GM12865 (cell line): ENCODE measurements around the gene UBIAD1.
A peak's percentile ranks its signal among the peaks of the same experiment; 100 is the strongest.

Experiments
- DNase-seq: peaks from one replicate; pipeline ENCODE4 v3.0.0; 2010; ENCODE audit warnings: low read depth
- H3K4me3 ChIP-seq: 2 replicates; pipeline ENCODE4 v1.5.1; 2011; ENCODE audit warnings: mild to moderate bottlenecking, low read depth, low read length, control low read depth
- TF ChIP-seq, protein P1 (sequence below): IDR thresholded peaks from 2 replicates; pipeline ENCODE4 v1.5.1; 2011; ENCODE audit warnings: low read length, control low read depth, low read depth, inconsistent platforms; ENCODE audit not compliant: insufficient read depth; ENCODE audit errors: missing control alignments

UBIAD1 gene

DNA sequence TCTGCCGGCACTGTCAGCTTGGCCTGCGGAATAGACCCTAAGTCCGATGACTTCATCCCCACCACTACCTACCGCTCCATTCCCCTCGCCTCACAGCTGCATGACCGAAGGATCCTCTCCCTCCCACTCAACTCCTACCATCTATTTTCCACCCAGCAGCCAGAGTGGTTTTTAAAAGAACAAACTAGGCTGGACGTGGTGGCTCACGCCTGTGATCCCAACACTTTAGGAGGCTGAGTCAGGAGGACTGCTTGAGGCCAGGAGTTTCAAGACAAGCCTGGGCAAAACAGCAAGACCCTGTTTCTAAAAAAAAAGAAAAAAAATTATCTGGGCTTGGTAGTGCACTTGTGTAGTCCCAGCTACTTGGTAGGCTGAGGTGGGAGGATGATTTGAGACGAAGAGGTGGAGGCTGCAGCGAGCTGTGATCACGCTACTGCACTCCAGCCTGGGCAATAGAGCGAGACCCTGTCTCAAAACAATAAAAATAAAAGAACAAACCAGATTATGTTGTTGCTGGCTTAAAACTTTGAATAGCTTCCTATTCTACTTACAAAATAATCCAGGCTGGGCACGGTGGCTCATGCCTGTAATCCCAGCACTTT is 59.0 kb downstream of the UBIAD1 start:
- no peak overlapping the region for H3K4me3 ChIP-seq
- DNase-seq = no peak
- TF ChIP-seq, protein P1, sequence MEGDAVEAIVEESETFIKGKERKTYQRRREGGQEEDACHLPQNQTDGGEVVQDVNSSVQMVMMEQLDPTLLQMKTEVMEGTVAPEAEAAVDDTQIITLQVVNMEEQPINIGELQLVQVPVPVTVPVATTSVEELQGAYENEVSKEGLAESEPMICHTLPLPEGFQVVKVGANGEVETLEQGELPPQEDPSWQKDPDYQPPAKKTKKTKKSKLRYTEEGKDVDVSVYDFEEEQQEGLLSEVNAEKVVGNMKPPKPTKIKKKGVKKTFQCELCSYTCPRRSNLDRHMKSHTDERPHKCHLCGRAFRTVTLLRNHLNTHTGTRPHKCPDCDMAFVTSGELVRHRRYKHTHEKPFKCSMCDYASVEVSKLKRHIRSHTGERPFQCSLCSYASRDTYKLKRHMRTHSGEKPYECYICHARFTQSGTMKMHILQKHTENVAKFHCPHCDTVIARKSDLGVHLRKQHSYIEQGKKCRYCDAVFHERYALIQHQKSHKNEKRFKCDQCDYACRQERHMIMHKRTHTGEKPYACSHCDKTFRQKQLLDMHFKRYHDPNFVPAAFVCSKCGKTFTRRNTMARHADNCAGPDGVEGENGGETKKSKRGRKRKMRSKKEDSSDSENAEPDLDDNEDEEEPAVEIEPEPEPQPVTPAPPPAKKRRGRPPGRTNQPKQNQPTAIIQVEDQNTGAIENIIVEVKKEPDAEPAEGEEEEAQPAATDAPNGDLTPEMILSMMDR = no peak

DNA sequence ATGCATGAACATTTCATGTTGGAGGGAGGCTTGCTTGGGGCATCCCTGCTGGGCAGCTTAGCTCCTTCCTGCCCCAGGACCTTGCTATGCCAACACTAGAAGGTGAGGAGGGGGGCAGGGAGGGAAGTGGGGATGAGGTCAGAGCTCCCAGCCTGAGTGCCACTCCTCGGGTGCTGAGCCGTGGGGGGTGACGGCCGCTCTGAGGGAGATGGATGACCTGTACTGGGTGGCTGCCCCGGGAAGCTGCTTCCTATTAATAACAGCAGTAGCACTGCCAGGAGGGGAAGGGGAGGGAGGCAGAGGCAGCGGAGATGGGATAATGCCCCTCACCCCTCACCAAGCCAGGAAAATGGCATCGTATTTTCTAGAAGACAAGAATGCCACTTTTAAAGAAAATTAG is 60.6 kb downstream of the UBIAD1 start:
- H3K4me3 ChIP-seq = no peak overlapping the region
- no peak for DNase-seq
- TF ChIP-seq, protein P1 = no peak

DNA sequence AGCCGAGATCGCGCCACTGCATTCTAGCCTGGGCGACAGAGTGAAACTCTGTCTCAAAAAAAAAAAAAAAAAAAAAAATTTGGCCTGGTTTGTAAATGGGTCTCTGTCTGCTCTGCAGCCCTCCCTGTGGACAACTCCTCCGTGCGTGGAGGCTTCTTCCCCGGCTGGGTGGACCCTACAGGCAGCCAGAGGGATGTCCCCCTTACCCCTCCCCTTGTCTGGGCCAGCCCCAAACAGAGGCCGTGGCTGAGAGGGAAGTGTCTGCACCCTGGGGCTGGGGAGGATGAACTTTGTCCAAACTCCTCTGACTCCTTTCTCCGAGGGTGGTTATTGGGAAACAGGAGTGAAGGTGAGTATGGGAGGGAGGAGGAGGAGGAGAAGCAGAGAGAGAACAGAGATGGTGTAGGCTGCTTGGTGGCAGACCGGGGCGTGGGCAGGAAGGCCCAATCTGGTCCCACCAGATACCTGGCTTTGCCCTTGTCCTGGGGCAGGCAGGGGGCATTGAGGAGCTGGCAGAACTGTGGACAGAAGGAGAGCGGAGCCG is 61.3 kb downstream of the UBIAD1 start:
- DNase-seq = no peak
- TF ChIP-seq, protein P1 = no peak
- no peak overlapping the region for H3K4me3 ChIP-seq

DNA sequence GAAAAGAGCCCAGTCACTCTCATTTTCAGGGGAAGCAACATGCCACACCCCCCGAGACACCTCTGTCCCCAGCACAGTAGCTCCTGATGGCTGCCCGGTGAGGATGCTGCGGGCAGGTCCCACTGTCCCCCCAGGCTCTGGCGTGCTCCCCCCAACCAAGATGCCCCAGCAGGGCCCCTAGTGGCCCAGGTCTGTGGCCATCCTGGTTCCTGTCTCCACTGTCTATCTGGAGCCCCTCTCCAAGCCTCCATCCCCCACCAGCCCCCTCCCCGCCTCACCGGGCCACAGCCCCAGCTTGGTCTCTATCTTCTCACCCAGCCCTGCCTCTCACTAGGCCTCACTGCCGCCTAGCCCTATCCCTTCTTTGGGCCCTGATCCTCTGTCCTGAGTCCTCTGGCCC is 61.8 kb downstream of the UBIAD1 start:
- no peak overlapping the region for H3K4me3 ChIP-seq
- no peak for DNase-seq
- TF ChIP-seq, protein P1 = no peak

DNA sequence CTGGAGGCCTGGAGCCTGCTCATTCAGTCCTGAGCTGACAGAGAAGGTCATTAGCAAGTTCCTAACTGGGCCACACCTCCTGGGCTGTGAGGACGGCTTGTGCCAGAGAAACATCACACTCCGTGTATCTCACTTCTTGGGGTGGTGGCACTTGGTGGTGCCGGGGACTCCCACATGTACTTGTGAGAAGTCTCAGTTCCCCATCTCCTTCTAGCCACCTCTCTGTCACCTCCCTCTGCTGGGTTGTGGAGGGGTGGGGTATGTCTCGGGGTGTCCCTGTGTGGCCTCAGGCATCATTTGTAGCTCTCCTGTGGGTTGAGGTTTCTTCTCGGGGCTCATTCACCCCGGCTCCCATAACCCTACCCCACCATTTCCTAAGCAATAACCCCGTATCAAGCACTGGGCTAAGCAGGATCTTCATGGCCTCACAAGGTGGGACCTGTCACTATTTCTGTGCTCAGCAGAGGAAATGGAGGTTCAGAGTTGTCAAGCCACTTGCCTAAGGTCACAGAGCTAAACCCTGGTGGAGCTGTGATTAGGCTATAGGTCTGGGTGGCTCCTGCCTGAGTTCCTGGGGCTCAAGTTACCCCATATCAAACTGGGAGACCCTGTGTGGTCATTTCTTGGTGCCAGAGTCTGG is 62.5 kb downstream of the UBIAD1 start:
- no peak overlapping the region for H3K4me3 ChIP-seq
- TF ChIP-seq, protein P1 = no peak
- peak; percentile 86 for DNase-seq

DNA sequence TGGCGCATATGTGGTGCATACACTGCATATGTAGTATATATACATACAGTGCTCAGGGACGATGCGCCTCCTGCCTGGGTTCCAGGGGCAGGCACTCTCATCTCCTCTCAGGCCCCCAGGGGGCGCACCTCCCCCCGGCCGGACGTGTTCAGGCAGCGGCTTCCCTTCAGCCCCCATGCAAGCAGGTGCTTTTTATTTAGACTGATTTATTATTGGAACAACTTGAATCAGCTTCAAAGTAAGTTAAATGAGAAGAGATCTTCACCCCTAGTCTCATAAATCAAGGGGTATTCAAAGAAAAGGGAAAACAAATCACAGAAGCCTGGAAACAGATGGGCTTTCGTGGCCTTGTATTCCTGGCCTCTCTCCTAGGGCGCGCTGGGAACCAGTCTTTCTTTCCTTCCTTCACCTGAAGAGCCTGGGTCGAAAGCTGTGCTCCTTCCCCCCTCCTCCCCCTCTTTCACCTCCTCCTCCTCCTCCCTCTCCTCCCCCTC is 64.6 kb downstream of the UBIAD1 start:
- H3K4me3 ChIP-seq = no peak overlapping the region
- TF ChIP-seq, protein P1 = peak; percentile 71
- peak; percentile 62 for DNase-seq
